HG02642 (cell line): Measurements from ENCODE around the gene KATNB1.
A peak's percentile ranks its signal among the peaks of the same experiment; 100 is the strongest.

ENCODE experiments used
- ATAC-seq: cut with Tn5 transposase; IDR thresholded peaks from one replicate; pipeline ENCODE4 v1.9.1; 2021; ENCODE audit warnings: mild to moderate bottlenecking; ENCODE audit not compliant: unreplicated experiment, poor library complexity

The KATNB1 gene

GRCh38 chr16:57754354-57755060 lies 18.9 kb downstream of the KATNB1 start:
- no peak for ATAC-seq

- ATAC-seq: no peak
Measured at GRCh38 chr16:57755061-57755684, 19.6 kb downstream of the KATNB1 start.

- ATAC-seq: no peak
Measured at GRCh38 chr16:57755726-57756423, 20.3 kb downstream of the KATNB1 start.

GRCh38 chr16:57756424-57757325 lies 21.1 kb downstream of the KATNB1 start:
- no peak for ATAC-seq

GRCh38 chr16:57757326-57757786 lies 21.8 kb downstream of the KATNB1 start:
- ATAC-seq: peak; percentile 78

- no peak for ATAC-seq
Measured at GRCh38 chr16:57757883-57758282, 22.3 kb downstream of the KATNB1 start.

- ATAC-seq: no peak
Measured at GRCh38 chr16:57758331-57759117, 23.0 kb downstream of the KATNB1 start.

GRCh38 chr16:57759131-57759530 lies 23.6 kb downstream of the KATNB1 start:
- no peak for ATAC-seq

GRCh38 chr16:57759541-57760356 lies 24.2 kb downstream of the KATNB1 start:
- ATAC-seq: no peak

GRCh38 chr16:57760357-57761160 lies 25.0 kb downstream of the KATNB1 start:
- no peak for ATAC-seq

GRCh38 chr16:57761301-57761700 lies 25.7 kb downstream of the KATNB1 start:
- ATAC-seq: no peak

- ATAC-seq: no peak
Measured at GRCh38 chr16:57761957-57762356, 26.4 kb downstream of the KATNB1 start.

GRCh38 chr16:57762365-57763040 lies 26.9 kb downstream of the KATNB1 start:
- no peak for ATAC-seq

- no peak for ATAC-seq
Measured at GRCh38 chr16:57763285-57764005, 27.9 kb downstream of the KATNB1 start.

GRCh38 chr16:57764006-57764340 lies 28.4 kb downstream of the KATNB1 start:
- ATAC-seq: no peak

GRCh38 chr16:57764341-57765159 lies 29.0 kb downstream of the KATNB1 start:
- no peak for ATAC-seq
